BE2C (cell line): ENCODE data around the gene LIPC.
A peak's percentile ranks its signal among the peaks of the same experiment; 100 is the strongest.

Source experiments
- DNase-seq: peaks from one replicate; pipeline ENCODE4 v3.0.0-alpha.2; 2020
- H3K27me3 ChIP-seq: fragments of 250-450 bp; sonication (Bioruptor Pico); 2 replicates; pipeline ENCODE4 v1.5.1; 2020; ENCODE audit warnings: mild to moderate bottlenecking
- H3K36me3 ChIP-seq: fragments of 250-450 bp; sonication (Bioruptor Pico); 2 replicates; pipeline ENCODE4 v1.5.1; 2020; ENCODE audit warnings: mild to moderate bottlenecking
- H3K4me1 ChIP-seq: fragments of 250-450 bp; sonication (Bioruptor Pico); 2 replicates; pipeline ENCODE4 v1.5.1; 2020
- H3K4me3 ChIP-seq: 2 replicates; pipeline ENCODE4 v1.5.1; 2011; ENCODE audit warnings: low read depth, low read length
- H3K9me3 ChIP-seq: fragments of 250-450 bp; sonication (Bioruptor Pico); 2 replicates; pipeline ENCODE4 v1.5.1; 2020
- CTCF ChIP-seq: IDR thresholded peaks from 2 replicates; pipeline ENCODE4 v1.5.1; 2012; ENCODE audit warnings: mild to moderate bottlenecking, low read depth, low read length

LIPC gene

GRCh38 chr15:58556541-58556940, 124.8 kb downstream of the LIPC start:
- no peak for TF ChIP-seq CTCF
- Histone ChIP-seq H3K27me3 (no peaks in the 10 kb centered on the region), H3K4me3 (no peak overlapping the region), H3K36me3 (no peaks in the 10 kb centered on the region), H3K4me1 (peaks cover 5% of the 10 kb centered on the region; the same call in 1 of the 2 replicates), H3K9me3 (no peaks in the 10 kb centered on the region)
- DNase-seq: no peak

- H3K27me3 ChIP-seq: no peaks in the 10 kb centered on the region
- no peaks in the 10 kb centered on the region for H3K9me3 ChIP-seq
- no peaks in the 10 kb centered on the region for H3K36me3 ChIP-seq
- no peak for DNase-seq
- H3K4me3 ChIP-seq: no peak overlapping the region
- no peaks in the 10 kb centered on the region; the same call in 1 of the 2 replicates for H3K4me1 ChIP-seq
- TF ChIP-seq CTCF: no peak
Measured at GRCh38 chr15:58558777-58559176, 127.0 kb downstream of the LIPC start.

DNA sequence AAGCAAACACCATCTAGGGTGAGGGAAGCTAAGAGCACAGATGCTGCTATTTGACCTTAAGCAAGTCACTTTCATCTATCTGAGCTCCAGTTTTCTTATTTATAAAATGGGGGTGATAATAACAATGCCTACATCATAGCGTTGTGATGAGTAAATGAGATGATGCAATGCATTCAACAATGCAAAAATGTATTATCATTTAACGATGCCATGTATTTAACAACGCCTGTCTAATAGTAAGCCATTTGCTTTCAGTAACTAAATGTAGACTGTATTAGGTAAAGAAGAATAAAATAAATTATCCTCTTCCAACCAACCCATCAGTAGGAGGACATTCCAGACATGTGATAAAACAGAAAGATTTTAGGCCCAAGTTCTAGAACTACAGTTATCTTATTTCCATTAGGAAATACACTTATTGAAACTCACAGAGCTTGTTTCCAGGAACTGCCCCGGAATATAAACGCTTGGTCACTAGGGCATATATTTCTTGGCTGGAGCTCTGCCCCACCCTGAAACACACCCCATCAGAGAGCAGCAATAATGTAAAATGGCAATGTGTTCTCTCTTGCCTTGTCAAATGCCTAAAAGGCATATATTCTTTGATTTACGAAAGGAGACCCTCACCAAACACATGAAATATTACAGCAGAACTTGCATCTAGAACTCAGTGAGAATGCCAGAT, 128.3 kb downstream of the LIPC start:
- Histone ChIP-seq H3K4me1 (peaks cover 4% of the 10 kb centered on the region), H3K9me3 (no peaks in the 10 kb centered on the region), H3K27me3 (no peaks in the 10 kb centered on the region), H3K4me3 (no peak overlapping the region), H3K36me3 (no peaks in the 10 kb centered on the region)
- no peak for DNase-seq
- TF ChIP-seq CTCF: no peak

- DNase-seq: no peak
- Histone ChIP-seq H3K4me1 (peaks cover 9% of the 10 kb centered on the region), H3K9me3 (no peaks in the 10 kb centered on the region), H3K27me3 (no peaks in the 10 kb centered on the region), H3K4me3 (no peak overlapping the region), H3K36me3 (no peaks in the 10 kb centered on the region)
- no peak for TF ChIP-seq CTCF
Measured at GRCh38 chr15:58561321-58561720, 129.5 kb downstream of the LIPC start.

- H3K4me1 ChIP-seq: peaks cover 9% of the 10 kb centered on the region
- H3K4me3 ChIP-seq: no peak overlapping the region
- no peaks in the 10 kb centered on the region for H3K9me3 ChIP-seq
- H3K36me3 ChIP-seq: no peaks in the 10 kb centered on the region
- no peak for TF ChIP-seq CTCF
- DNase-seq: no peak
- no peaks in the 10 kb centered on the region for H3K27me3 ChIP-seq
Measured at GRCh38 chr15:58562135-58562534, 130.3 kb downstream of the LIPC start.

DNA sequence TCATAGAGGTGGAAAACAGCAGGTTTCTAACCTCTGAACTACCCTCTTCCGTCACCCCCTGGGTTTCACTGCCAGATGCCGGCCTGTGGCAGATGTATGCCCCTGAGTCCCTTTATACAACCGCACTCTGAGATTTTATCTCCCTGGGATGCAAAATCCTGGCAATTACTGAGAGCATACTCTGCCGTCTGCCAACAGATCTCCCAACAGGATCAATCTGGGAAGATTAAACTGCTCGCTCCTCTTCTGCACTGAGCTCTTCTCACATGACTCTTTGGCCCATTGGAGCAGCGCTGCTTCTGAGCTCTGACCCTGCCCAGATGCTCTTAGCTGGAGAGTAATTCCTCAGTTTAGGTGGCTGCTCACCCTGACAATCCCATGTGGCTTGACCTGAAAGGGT, 133.2 kb downstream of the LIPC start:
- H3K27me3 ChIP-seq: no peaks in the 10 kb centered on the region
- H3K9me3 ChIP-seq: no peaks in the 10 kb centered on the region
- no peaks in the 10 kb centered on the region for H3K36me3 ChIP-seq
- H3K4me1 ChIP-seq: peaks cover 9% of the 10 kb centered on the region
- no peak overlapping the region; the same call in 1 of the 2 replicates for H3K4me3 ChIP-seq
- DNase-seq: peak; percentile 47
- no peak for TF ChIP-seq CTCF
